ENCODE data around the gene MEX3C.

The MEX3C gene

GRCh38 chr18:51153659-51154371, 43.7 kb downstream of the MEX3C start:
- no peak for DNase-seq

- DNase-seq, result no peak
Measured at GRCh38 chr18:51151568-51152511, 45.6 kb downstream of the MEX3C start.

GRCh38 chr18:51151185-51151567, 46.3 kb downstream of the MEX3C start:
- DNase-seq, result no peak

DNA sequence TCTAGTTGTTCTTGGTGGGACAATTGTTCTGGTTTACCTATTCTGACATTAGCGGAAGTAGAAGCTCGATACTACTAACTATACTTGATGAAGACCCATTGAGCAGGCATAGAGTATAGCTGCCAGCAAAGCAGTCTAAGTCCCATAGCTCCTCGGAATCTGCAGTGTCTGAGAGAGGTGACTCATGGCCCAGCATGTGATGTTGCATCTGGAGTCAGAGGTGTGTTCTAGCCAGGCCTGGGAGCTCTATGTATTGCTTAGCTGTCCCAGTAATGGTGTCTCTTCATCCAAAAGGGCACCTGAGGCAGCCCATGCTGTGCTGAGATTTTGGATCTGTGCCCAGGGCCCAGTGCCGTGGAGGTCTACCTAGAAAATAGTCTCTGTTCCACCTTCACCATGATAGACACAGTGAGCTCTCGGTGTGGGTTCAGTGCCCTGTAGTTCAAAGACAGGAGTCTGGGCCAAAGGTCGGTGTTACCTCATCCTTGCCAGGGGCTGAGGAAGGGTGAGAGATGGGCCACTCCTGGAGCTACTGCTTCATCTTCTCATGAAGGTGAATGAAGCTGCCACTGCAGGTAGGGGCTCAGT, 47.3 kb downstream of the MEX3C start:
- DNase-seq, result no peak

- no peak for DNase-seq
Measured at GRCh38 chr18:51149670-51150069, 47.8 kb downstream of the MEX3C start.

- no peak for DNase-seq
Measured at GRCh38 chr18:51146909-51147308, 50.6 kb downstream of the MEX3C start.

DNA sequence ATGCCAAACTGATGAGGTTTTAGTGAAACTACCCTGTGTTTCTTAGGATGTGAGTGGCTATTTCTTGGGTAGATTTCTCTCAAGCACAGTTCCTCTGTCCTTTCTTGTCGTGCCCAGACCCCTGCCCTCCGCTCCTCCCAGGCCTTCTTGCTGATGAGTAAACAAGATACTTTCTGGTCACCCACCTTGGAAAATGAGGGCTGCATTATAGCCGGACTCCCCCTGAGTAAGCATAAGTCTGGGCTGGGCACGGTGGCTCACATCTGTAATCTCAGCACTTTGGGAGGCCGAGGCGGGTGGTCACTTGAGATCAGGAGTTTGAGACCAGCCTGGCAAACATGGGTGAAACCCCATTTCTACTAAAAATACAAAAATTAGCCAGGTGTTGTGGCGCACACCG, 58.5 kb downstream of the MEX3C start:
- DNase-seq, result no peak

DNA sequence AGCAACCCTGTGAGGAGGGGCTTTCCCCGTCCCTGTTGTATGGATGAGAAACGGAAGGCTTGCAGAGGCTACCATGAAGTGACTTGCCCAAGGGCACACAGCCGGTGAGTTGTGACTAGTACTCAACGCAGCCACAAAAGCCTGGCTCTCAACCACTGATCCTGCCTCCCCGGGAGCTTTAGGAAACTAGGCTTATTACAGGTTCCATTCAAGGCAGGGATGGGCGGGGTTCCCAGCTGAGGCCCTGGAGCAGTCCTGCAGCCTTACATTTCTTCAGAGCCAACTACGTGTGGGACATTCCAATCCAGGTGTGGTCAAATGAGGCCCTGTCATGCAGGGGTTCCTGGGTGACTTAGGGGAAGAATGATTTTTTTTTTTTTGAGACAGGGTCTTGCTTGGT, 59.6 kb downstream of the MEX3C start:
- DNase-seq, result no peak

GRCh38 chr18:51137026-51137729, 60.3 kb downstream of the MEX3C start:
- DNase-seq, result no peak

DNA sequence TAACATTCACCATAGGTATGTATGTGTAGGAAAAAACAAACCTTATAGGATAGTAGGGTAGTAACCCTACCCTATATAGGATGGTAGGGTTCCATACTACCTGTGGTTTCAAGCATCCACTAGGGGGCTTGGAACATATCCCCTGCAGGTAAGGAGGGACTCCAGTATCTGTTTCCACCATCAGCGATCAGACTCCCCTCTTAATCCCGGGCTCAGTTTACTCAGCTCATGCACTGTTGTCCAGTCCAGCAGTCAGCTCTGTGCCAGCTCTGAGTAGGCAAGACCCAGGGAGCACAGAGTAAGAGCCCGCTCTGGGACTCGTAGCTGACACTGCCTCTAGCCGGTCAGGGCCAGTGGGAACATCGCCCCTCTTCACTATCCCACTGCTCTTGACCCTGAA, 61.7 kb downstream of the MEX3C start:
- no peak for DNase-seq

- no peak for DNase-seq
Measured at GRCh38 chr18:51135364-51135763, 62.1 kb downstream of the MEX3C start.

DNA sequence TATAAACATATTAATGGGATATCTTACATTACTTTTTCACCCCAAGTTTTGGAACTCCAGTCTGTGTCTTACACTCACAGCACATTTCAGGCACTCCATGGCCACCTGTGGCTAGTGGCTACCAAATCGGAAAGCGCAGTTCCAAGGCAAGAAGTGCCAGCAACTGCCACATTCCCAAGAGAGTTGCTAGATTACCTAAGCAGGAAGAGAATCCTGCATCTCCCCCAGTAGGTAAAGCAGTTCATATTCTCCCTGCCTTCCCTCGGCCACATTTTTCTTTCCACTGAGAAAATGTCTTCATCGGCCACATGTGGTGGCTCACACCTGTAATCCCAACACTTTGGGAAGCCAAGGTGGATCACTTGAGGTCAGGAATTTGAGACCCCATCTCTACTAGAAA, 62.8 kb downstream of the MEX3C start:
- no peak for DNase-seq

GRCh38 chr18:51133580-51134160, 63.8 kb downstream of the MEX3C start:
- DNase-seq, result no peak

- DNase-seq, result no peak
Measured at GRCh38 chr18:51132256-51132935, 65.1 kb downstream of the MEX3C start.

DNA sequence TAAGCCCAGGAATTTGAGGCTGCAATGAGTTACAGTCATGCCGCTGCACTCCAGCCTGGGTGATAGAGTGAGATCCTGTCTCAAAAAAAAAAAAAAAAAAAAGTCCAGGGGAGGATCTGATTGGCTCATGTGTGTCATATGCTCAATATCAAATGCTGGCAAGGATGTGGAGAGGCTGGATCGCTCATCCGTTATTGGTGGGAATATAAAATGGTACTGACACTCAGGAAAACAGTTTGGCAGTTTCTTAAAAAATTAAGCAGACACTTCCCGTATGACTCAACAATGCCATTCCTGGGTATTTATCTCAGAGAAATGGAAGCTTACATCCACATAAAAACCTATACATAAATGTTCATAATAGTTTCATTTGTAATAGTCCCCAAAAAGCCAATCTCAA, 68.9 kb downstream of the MEX3C start:
- DNase-seq, result no peak

- DNase-seq, result no peak
Measured at GRCh38 chr18:51127664-51128063, 69.8 kb downstream of the MEX3C start.

GRCh38 chr18:51125976-51126375, 71.5 kb downstream of the MEX3C start:
- no peak for DNase-seq
